HepG2 (cell line): ENCODE measurements around the gene SNX30. TPM values are rescaled to one million over a fixed set of nuclear protein-coding genes. Genes with fewer than 3 reads are reported as not detected.

Experiments
- BRD4 ChIP-seq: sonication (generic); formaldehyde crosslinking; IDR thresholded peaks from 2 replicates; pipeline ENCODE4 v1.4.0; 2020; ENCODE audit warnings: missing genetic modification reagents
- KAT7 ChIP-seq: IDR thresholded peaks from 2 replicates; pipeline ENCODE4 v1.6.1; 2018; ENCODE audit warnings: borderline replicate concordance, missing compliant biosample characterization
- NFIB ChIP-seq: sonication (generic); formaldehyde crosslinking; IDR thresholded peaks from 2 replicates; pipeline ENCODE4 v1.9.0; 2021; ENCODE audit warnings: missing genetic modification reagents, mild to moderate bottlenecking, borderline replicate concordance
- SNAPC2 ChIP-seq: sonication (generic); formaldehyde crosslinking; IDR thresholded peaks from 2 replicates; pipeline ENCODE4 v1.8.1; 2022; ENCODE audit warnings: mild to moderate bottlenecking, missing genetic modification reagents
- SRSF4 ChIP-seq: fragments of 200-400 bp; formaldehyde crosslinking; IDR thresholded peaks from one replicate; pipeline ENCODE4 v1.6.1; 2018; ENCODE audit warnings: mild to moderate bottlenecking, low read depth, low read length, moderate library complexity; ENCODE audit not compliant: poor library complexity, severe bottlenecking
- TOE1 ChIP-seq: sonication (generic); formaldehyde crosslinking; IDR thresholded peaks from 2 replicates; pipeline ENCODE4 v1.4.0; 2020; ENCODE audit warnings: mild to moderate bottlenecking, missing genetic modification reagents
- ZNF510 ChIP-seq: sonication (generic); formaldehyde crosslinking; IDR thresholded peaks from 2 replicates; pipeline ENCODE4 v1.4.0; 2020; ENCODE audit warnings: low read depth, mild to moderate bottlenecking, missing genetic modification reagents
- ZNF83 ChIP-seq: sonication (generic); formaldehyde crosslinking; IDR thresholded peaks from 2 replicates; pipeline ENCODE4 v1.4.0; 2020; ENCODE audit warnings: missing genetic modification reagents, mild to moderate bottlenecking, borderline replicate concordance
- polyA plus RNA-seq, 8 experiments: library from polyadenylated mRNA; depleted of rRNA in 3 of 8; stranded (reverse) in 7 of 8; unstranded in 1 of 8; fragments of >200 nt; fragmentation: Illumina TruSeq in 4 of 8; extraction: Trizol in 4 of 8; gene quantifications; 2 replicates each; pipeline versions ENCODE4 v1.2.1 to v1.2.3, GENCODE V29; 2011 to 2016; ENCODE audit warnings: low read depth in 4 of 8, missing spikeins in 1 of 8, mixed read lengths in 1 of 8; ENCODE audit not compliant: insufficient read depth in 1 of 8
- total RNA-seq, 5 experiments: library from RNA; depleted of rRNA; stranded (reverse); fragments of >200 nt; fragmentation: Illumina TruSeq; extraction: Trizol; gene quantifications; 2 replicates each; pipeline ENCODE4 v1.2.3, GENCODE V29; 2016; ENCODE audit warnings: low read depth in 1 of 5
- TF ChIP-seq, protein P1 (sequence below): sonication (generic); formaldehyde crosslinking; IDR thresholded peaks from 2 replicates; pipeline ENCODE4; 2020; ENCODE audit warnings: missing genetic modification reagents, mild to moderate bottlenecking, borderline replicate concordance
- TF ChIP-seq, protein P2 (sequence below): sonication (generic); formaldehyde crosslinking; conservative IDR thresholded peaks from 2 replicates; pipeline ENCODE4 v1.8.0; 2022; ENCODE audit warnings: low read depth, missing genetic modification reagents
- TF ChIP-seq, protein P3 (sequence below): sonication (generic); formaldehyde crosslinking; IDR thresholded peaks from 2 replicates; pipeline ENCODE4 v1.4.0; 2020; ENCODE audit warnings: low read depth, missing genetic modification reagents
- TF ChIP-seq, protein P4 (sequence below): sonication (generic); formaldehyde crosslinking; IDR thresholded peaks from 2 replicates; pipeline ENCODE4 v1.5.0; 2020; ENCODE audit warnings: missing genetic modification reagents, mild to moderate bottlenecking, borderline replicate concordance
- TF ChIP-seq, protein P5 (sequence below): sonication (generic); formaldehyde crosslinking; IDR thresholded peaks from 2 replicates; pipeline ENCODE4 v1.5.0; 2020; ENCODE audit warnings: missing genetic modification reagents
- TF ChIP-seq, protein P6 (sequence below): sonication (generic); formaldehyde crosslinking; conservative IDR thresholded peaks from 2 replicates; pipeline ENCODE4 v1.8.0; 2022; ENCODE audit warnings: mild to moderate bottlenecking, moderate library complexity, missing genetic modification reagents

The SNX30 gene
- total and polyA plus RNA-seq, 2 of the 13 experiments (the other 11 are each of a cell fraction or from before 2014, with no cell fraction given): 4.4 to 12.4 TPM

DNA sequence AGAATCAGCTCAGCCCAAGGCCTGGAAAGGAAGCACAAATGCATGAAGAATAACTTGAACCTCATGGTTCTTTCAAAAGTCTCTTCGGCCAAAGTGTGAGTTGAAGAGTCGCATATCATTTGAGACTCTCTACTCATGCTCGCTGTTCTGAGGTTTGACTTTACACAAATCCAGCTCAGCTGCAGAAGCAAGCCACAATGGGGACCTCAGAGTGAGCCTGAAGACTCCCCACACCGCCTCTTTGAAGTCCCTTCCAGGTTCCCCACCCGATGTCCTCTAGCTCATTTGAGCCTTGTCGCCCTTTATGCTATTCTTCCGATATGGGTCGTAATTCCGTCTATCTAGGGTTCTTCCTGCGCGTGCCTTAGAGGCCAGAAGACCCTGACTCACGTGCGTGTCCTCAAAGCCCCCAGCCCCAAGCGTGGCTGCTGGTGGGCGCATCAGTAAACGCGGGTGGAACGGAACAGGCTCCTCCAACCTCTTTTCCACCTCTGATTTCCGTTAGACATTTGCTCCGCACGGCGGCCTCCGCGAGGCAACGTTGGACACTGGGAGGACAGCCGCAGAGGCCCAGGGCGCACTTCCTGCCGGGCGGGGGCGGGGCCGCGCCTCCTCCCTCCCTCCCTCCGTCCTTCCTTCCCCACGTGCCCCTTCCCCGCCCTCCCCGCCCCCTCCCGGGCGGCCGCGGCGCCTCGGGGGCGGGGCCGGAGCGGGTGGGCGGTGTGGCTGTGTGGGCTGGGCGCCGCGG lies at the start of gene SNX30 (continued):
- TF ChIP-seq, protein P1, sequence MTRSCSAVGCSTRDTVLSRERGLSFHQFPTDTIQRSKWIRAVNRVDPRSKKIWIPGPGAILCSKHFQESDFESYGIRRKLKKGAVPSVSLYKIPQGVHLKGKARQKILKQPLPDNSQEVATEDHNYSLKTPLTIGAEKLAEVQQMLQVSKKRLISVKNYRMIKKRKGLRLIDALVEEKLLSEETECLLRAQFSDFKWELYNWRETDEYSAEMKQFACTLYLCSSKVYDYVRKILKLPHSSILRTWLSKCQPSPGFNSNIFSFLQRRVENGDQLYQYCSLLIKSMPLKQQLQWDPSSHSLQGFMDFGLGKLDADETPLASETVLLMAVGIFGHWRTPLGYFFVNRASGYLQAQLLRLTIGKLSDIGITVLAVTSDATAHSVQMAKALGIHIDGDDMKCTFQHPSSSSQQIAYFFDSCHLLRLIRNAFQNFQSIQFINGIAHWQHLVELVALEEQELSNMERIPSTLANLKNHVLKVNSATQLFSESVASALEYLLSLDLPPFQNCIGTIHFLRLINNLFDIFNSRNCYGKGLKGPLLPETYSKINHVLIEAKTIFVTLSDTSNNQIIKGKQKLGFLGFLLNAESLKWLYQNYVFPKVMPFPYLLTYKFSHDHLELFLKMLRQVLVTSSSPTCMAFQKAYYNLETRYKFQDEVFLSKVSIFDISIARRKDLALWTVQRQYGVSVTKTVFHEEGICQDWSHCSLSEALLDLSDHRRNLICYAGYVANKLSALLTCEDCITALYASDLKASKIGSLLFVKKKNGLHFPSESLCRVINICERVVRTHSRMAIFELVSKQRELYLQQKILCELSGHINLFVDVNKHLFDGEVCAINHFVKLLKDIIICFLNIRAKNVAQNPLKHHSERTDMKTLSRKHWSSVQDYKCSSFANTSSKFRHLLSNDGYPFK: no peak; the same call in 1 of the 2 replicates
- TF ChIP-seq NFIB (CRISPR knock-in tag): no peak
- TF ChIP-seq, protein P2, sequence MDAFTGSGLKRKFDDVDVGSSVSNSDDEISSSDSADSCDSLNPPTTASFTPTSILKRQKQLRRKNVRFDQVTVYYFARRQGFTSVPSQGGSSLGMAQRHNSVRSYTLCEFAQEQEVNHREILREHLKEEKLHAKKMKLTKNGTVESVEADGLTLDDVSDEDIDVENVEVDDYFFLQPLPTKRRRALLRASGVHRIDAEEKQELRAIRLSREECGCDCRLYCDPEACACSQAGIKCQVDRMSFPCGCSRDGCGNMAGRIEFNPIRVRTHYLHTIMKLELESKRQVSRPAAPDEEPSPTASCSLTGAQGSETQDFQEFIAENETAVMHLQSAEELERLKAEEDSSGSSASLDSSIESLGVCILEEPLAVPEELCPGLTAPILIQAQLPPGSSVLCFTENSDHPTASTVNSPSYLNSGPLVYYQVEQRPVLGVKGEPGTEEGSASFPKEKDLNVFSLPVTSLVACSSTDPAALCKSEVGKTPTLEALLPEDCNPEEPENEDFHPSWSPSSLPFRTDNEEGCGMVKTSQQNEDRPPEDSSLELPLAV (CRISPR knock-in tag): no peak
- TF ChIP-seq, protein P3, sequence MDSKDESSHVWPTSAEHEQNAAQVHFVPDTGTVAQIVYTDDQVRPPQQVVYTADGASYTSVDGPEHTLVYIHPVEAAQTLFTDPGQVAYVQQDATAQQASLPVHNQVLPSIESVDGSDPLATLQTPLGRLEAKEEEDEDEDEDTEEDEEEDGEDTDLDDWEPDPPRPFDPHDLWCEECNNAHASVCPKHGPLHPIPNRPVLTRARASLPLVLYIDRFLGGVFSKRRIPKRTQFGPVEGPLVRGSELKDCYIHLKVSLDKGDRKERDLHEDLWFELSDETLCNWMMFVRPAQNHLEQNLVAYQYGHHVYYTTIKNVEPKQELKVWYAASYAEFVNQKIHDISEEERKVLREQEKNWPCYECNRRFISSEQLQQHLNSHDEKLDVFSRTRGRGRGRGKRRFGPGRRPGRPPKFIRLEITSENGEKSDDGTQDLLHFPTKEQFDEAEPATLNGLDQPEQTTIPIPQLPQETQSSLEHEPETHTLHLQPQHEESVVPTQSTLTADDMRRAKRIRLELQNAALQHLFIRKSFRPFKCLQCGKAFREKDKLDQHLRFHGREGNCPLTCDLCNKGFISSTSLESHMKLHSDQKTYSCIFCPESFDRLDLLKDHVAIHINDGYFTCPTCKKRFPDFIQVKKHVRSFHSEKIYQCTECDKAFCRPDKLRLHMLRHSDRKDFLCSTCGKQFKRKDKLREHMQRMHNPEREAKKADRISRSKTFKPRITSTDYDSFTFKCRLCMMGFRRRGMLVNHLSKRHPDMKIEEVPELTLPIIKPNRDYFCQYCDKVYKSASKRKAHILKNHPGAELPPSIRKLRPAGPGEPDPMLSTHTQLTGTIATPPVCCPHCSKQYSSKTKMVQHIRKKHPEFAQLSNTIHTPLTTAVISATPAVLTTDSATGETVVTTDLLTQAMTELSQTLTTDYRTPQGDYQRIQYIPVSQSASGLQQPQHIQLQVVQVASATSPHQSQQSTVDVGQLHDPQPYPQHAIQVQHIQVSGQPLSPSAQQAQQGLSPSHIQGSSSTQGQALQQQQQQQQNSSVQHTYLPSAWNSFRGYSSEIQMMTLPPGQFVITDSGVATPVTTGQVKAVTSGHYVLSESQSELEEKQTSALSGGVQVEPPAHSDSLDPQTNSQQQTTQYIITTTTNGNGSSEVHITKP: 0 out of 2 replicates have a peak, but pooled peaks have one; percentile 49
- no peak for TF ChIP-seq TOE1 (CRISPR knock-in tag)
- 0 out of 2 replicates have a peak, but pooled peaks have one; percentile 78 for TF ChIP-seq KAT7 (CRISPR knock-in tag)
- TF ChIP-seq, protein P4, sequence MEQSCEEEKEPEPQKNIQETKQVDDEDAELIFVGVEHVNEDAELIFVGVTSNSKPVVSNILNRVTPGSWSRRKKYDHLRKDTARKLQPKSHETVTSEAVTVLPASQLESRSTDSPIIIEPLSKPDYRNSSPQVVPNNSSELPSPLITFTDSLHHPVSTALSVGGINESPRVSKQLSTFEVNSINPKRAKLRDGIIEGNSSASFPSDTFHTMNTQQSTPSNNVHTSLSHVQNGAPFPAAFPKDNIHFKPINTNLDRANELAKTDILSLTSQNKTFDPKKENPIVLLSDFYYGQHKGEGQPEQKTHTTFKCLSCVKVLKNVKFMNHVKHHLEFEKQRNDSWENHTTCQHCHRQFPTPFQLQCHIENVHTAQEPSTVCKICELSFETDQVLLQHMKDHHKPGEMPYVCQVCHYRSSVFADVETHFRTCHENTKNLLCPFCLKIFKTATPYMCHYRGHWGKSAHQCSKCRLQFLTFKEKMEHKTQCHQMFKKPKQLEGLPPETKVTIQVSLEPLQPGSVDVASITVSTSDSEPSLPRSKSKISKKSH (CRISPR knock-in tag): peak; percentile 83
- no peak for TF ChIP-seq SNAPC2 (CRISPR knock-in tag)
- TF ChIP-seq, protein P5, sequence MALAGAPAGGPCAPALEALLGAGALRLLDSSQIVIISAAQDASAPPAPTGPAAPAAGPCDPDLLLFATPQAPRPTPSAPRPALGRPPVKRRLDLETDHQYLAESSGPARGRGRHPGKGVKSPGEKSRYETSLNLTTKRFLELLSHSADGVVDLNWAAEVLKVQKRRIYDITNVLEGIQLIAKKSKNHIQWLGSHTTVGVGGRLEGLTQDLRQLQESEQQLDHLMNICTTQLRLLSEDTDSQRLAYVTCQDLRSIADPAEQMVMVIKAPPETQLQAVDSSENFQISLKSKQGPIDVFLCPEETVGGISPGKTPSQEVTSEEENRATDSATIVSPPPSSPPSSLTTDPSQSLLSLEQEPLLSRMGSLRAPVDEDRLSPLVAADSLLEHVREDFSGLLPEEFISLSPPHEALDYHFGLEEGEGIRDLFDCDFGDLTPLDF (CRISPR knock-in tag): no peak
- no peak for TF ChIP-seq ZNF83 (CRISPR knock-in tag)
- TF ChIP-seq SRSF4: no peak
- TF ChIP-seq BRD4 (CRISPR knock-in tag): peak; percentile 63; the same call in 1 of the 2 replicates
- TF ChIP-seq ZNF510 (CRISPR knock-in tag): no peak
- TF ChIP-seq, protein P6, sequence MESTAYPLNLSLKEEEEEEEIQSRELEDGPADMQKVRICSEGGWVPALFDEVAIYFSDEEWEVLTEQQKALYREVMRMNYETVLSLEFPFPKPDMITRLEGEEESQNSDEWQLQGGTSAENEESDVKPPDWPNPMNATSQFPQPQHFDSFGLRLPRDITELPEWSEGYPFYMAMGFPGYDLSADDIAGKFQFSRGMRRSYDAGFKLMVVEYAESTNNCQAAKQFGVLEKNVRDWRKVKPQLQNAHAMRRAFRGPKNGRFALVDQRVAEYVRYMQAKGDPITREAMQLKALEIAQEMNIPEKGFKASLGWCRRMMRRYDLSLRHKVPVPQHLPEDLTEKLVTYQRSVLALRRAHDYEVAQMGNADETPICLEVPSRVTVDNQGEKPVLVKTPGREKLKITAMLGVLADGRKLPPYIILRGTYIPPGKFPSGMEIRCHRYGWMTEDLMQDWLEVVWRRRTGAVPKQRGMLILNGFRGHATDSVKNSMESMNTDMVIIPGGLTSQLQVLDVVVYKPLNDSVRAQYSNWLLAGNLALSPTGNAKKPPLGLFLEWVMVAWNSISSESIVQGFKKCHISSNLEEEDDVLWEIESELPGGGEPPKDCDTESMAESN (CRISPR knock-in tag): no peak; the same call in 1 of the 2 replicates
